Natural killer cell (primary cell): Measurements from ENCODE around the gene DPEP2NB. TPM values are rescaled to one million over a fixed set of nuclear protein-coding genes. Genes with fewer than 3 reads are reported as not detected.

Source experiments
- ATAC-seq, 3 donors: fragments of 150-1000 bp in 2 of 3; fragments of 200-7000 bp in 1 of 3; cut with Tn5 transposase; 1 replicate in 1 of 3; 2 replicates in 2 of 3; pipeline ENCODE4 v1.10.0; 2021; ENCODE audit warnings: mild to moderate bottlenecking in 2 of 3, moderate library complexity in 2 of 3
- DNase-seq, 2 donors: peaks; one replicate each; pipeline versions ENCODE4 v3.0.0 to v3.0.0-alpha.2; 2013 to 2021; ENCODE audit warnings: mixed read lengths in 1 of 2
- H3K27ac ChIP-seq: one replicate; pipeline ENCODE4 v1.5.1; 2013; ENCODE audit warnings: mild to moderate bottlenecking, low read length
- H3K27me3 ChIP-seq: one replicate; pipeline ENCODE4 v1.6.1; 2013; ENCODE audit warnings: low read length; ENCODE audit not compliant: control insufficient read depth, insufficient read depth
- H3K36me3 ChIP-seq: one replicate; pipeline ENCODE4 v1.6.1; 2013; ENCODE audit warnings: low read length; ENCODE audit not compliant: control insufficient read depth, insufficient read depth
- H3K4me1 ChIP-seq: one replicate; pipeline ENCODE4 v1.6.1; 2013; ENCODE audit warnings: low read length; ENCODE audit not compliant: control insufficient read depth, insufficient read depth
- H3K4me3 ChIP-seq: one replicate; pipeline ENCODE4 v1.5.1; 2013; ENCODE audit warnings: low read length
- H3K9me3 ChIP-seq: one replicate; pipeline ENCODE4 v1.6.1; 2013; ENCODE audit warnings: low read length; ENCODE audit not compliant: control insufficient read depth, insufficient read depth
- H3K27ac Mint-ChIP-seq, 2 donors: one replicate each; pipeline ENCODE4 v1.8.0; 2022; ENCODE audit warnings: mild to moderate bottlenecking in 2 of 2, mixed read lengths in 2 of 2, moderate library complexity in 1 of 2
- H3K27me3 Mint-ChIP-seq, 2 donors: one replicate each; pipeline ENCODE4 v1.8.0; 2022; ENCODE audit warnings: low read depth in 2 of 2, mixed read lengths in 2 of 2
- H3K36me3 Mint-ChIP-seq: one replicate; pipeline ENCODE4 v1.8.0; 2022; ENCODE audit warnings: mixed read lengths
- H3K4me1 Mint-ChIP-seq, 2 donors: one replicate each; pipeline ENCODE4 v1.8.0; 2022; ENCODE audit warnings: mixed read lengths in 2 of 2
- H3K4me3 Mint-ChIP-seq: one replicate; pipeline ENCODE4 v1.8.0; 2022; ENCODE audit warnings: mild to moderate bottlenecking, moderate library complexity, mixed read lengths
- H3K9me3 Mint-ChIP-seq, 2 donors: one replicate each; pipeline ENCODE4 v1.8.0; 2022; ENCODE audit warnings: mixed read lengths in 2 of 2
- CTCF ChIP-seq: fragments of 200-600 bp; IDR thresholded peaks from one replicate; pipeline ENCODE4 v1.8.0; 2022; ENCODE audit warnings: antibody characterized with exemption
- WGBS: methylation state at CpG from one replicate; pipeline ENCODE4 v1.1.7; 2013; ENCODE audit warnings: missing lambda C conversion rate; ENCODE audit not compliant: insufficient coverage; 5-methylcytosine and 5-hydroxymethylcytosine counted together
- intact Hi-C: fragments of 100-400 bp; cut with micrococcal nuclease; formaldehyde crosslinking; loops from one replicate; pipeline ENCODE4 v1.14.2; 2022
- total RNA-seq, 4 donors: library from RNA; stranded (reverse); fragments of 120-200 nt in 1 of 4; gene quantifications; one replicate each; pipeline versions ENCODE4 v1.2.3 to v1.2.4, GENCODE V29; 2013 to 2022

DPEP2NB gene
- total RNA-seq, 3 donors from 2014 or later (not counting 1 experiment from before 2014, with no cell fraction given): not detected

GRCh38 chr16:68047987-68048386, 32.3 kb upstream of the DPEP2NB start:
- DNase-seq (no peak), ATAC-seq (no peak)
- no peak overlapping the region for H3K4me3 Mint-ChIP-seq
- 96% methylated on average over 2 of the region's 2 CpGs for WGBS
- no peak for TF ChIP-seq CTCF
- no peaks in the 10 kb centered on the region for H3K9me3 Mint-ChIP-seq
- H3K27me3 ChIP-seq: no peaks in the 10 kb centered on the region
- no peaks in the 10 kb centered on the region for H3K27me3 Mint-ChIP-seq
- no peaks in the 10 kb centered on the region for H3K4me1 Mint-ChIP-seq
- peaks cover 32% of the 10 kb centered on the region for H3K36me3 ChIP-seq
- H3K36me3 Mint-ChIP-seq: peaks cover 7% of the 10 kb centered on the region
- H3K27ac Mint-ChIP-seq: no peak overlapping the region
- no peaks in the 10 kb centered on the region for H3K9me3 ChIP-seq
- H3K27ac ChIP-seq: no peak overlapping the region
- H3K4me3 ChIP-seq: no peak overlapping the region
- H3K4me1 ChIP-seq: no peaks in the 10 kb centered on the region
- intact Hi-C loops: no loop called here

GRCh38 chr16:68046106-68046505, 30.4 kb upstream of the DPEP2NB start:
- Mint-ChIP-seq H3K36me3 (peaks cover 6% of the 10 kb centered on the region), H3K27me3 (no peaks in the 10 kb centered on the region), H3K4me3 (no peak overlapping the region), H3K27ac (no peak overlapping the region), H3K9me3 (no peaks in the 10 kb centered on the region), H3K4me1 (no peaks in the 10 kb centered on the region)
- Histone ChIP-seq H3K36me3 (peaks cover 20% of the 10 kb centered on the region), H3K4me1 (peaks cover 5% of the 10 kb centered on the region), H3K4me3 (no peak overlapping the region), H3K9me3 (no peaks in the 10 kb centered on the region), H3K27me3 (no peaks in the 10 kb centered on the region), H3K27ac (no peak overlapping the region)
- 88% methylated on average over 7 of the region's 7 CpGs for WGBS
- DNase-seq (no peak), ATAC-seq (no peak)
- TF ChIP-seq CTCF: no peak
- intact Hi-C loops: no loop called here

- Mint-ChIP-seq H3K4me3 (no peak overlapping the region), H3K4me1 (peaks cover 13 to 15% of the 10 kb centered on the region in 2 donors), H3K27ac (peak overlapping the region in 1 of 2 donors; percentile 38), H3K9me3 (no peaks in the 10 kb centered on the region), H3K27me3 (no peaks in the 10 kb centered on the region), H3K36me3 (no peaks in the 10 kb centered on the region)
- intact Hi-C loops: no loop called here
- Histone ChIP-seq H3K9me3 (no peaks in the 10 kb centered on the region), H3K4me1 (peaks cover 26% of the 10 kb centered on the region), H3K4me3 (no peak overlapping the region), H3K27ac (no peak overlapping the region), H3K36me3 (peaks cover 2% of the 10 kb centered on the region), H3K27me3 (no peaks in the 10 kb centered on the region)
- 100% methylated on average over 1 of the region's 2 CpGs for WGBS
- no peak for DNase-seq
- ATAC-seq: no peak
- TF ChIP-seq CTCF: no peak
These were observed 26.1 kb upstream of the DPEP2NB start for GRCh38 chr16:68041783-68042182.
